ENCODE measurements around the gene HAGHL.

Gene HAGHL

DNA sequence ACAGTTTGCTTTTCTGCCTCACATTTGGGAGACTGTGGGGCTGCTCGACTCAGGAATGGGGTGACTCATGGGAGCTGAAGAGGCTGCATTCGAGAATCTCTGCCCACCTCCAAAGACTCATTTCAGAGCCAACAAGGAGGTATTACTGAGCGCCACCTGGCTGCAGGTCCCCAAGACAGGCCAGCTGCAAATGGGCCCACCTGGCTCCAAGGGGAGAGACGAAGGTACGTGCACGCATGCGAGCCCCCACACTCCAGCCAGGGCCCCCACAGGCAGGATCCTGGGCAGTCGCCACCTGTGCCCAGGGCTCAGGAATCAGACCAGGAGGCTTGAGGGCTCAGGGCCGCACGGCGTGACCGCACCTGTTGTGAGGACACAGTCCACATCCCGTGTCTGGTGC, 6.0 kb downstream of the HAGHL start:
- no peak overlapping the region for H3K4me3 ChIP-seq (ENCODE audit: low read length, poor library complexity, severe bottlenecking)
- no peak overlapping the region for H3K4me2 ChIP-seq (ENCODE audit: low read depth, low read length, poor library complexity, severe bottlenecking)
- H3K4me1 ChIP-seq (ENCODE audit: insufficient read depth, low read length, poor library complexity, severe bottlenecking) = no peaks in the 10 kb centered on the region
- no peaks in the 10 kb centered on the region for H3K79me2 ChIP-seq (ENCODE audit: insufficient read depth, low read length)
- H2AFZ ChIP-seq (ENCODE audit: low read length) = no peak overlapping the region
- H3F3A ChIP-seq (ENCODE audit: low read depth) = no peaks in the 10 kb centered on the region
- no peaks in the 10 kb centered on the region for H3K9me2 ChIP-seq (replicated peaks; ENCODE audit: low read depth, low read length)
- no peak for TF ChIP-seq EZH2phosphoT487 (IDR thresholded peaks at IDR 0.05; ENCODE audit: borderline replicate concordance)
- TF ChIP-seq, protein P1, sequence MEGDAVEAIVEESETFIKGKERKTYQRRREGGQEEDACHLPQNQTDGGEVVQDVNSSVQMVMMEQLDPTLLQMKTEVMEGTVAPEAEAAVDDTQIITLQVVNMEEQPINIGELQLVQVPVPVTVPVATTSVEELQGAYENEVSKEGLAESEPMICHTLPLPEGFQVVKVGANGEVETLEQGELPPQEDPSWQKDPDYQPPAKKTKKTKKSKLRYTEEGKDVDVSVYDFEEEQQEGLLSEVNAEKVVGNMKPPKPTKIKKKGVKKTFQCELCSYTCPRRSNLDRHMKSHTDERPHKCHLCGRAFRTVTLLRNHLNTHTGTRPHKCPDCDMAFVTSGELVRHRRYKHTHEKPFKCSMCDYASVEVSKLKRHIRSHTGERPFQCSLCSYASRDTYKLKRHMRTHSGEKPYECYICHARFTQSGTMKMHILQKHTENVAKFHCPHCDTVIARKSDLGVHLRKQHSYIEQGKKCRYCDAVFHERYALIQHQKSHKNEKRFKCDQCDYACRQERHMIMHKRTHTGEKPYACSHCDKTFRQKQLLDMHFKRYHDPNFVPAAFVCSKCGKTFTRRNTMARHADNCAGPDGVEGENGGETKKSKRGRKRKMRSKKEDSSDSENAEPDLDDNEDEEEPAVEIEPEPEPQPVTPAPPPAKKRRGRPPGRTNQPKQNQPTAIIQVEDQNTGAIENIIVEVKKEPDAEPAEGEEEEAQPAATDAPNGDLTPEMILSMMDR (conservative IDR thresholded peaks at IDR 0.05; ENCODE audit: low read length) = no peak
- H3K9ac ChIP-seq (ENCODE audit: low read depth, low read length, poor library complexity, severe bottlenecking) = no peak overlapping the region
- no peaks in the 10 kb centered on the region for H3K9me3 ChIP-seq (ENCODE audit: insufficient read depth, low read depth, low read length)
- H3K36me3 ChIP-seq (ENCODE audit: insufficient read depth, low read length) = no peaks in the 10 kb centered on the region
- no peaks in the 10 kb centered on the region for H3K27me3 ChIP-seq (ENCODE audit: insufficient read depth, low read length, poor library complexity, severe bottlenecking)
- H4K20me1 ChIP-seq (ENCODE audit: insufficient read depth, low read length, poor library complexity, severe bottlenecking) = no peaks in the 10 kb centered on the region

DNA sequence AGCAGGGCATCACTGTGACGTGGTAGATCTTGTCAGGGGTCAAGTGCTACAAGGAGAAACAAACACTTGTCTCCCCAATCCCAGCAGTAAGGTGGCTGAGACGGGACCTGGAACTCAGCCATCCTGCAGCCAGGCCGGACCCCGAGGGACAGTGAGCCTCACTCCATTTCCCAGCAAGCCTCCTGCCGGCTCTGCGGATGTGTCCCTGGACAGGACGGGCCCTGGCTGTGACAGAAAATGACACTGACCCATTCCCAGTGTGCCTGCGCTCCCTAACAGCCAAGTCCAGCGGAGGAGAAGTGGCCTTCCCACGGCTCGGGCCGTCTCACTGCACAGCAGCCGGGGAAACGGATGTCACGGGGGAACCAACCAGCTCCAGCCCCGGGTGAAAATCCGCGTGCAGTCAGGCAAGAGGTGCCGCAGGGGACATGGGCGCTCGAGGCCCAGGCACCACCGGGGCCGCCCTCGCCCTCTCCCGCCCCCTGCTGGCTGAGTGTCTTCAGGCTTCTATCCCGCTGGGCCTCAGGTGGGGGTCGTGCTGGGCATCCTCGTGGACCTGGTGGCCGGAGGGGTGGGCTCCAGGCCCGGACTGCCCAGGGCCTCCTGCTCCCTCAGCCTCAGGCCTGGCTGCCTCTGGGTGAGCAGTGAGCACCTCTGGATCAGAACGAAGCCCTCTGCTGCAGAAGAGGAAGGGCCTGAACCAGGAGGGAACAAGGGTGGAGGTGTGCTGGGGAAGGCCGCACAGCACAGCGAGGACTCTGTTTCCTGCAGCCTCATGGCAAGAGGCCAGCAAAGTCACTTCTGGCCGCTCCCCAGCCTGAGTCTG, 6.7 kb downstream of the HAGHL start:
- Histone ChIP-seq H3K4me1 (ENCODE audit: insufficient read depth, low read length, poor library complexity, severe bottlenecking) (no peaks in the 10 kb centered on the region), H3K9me3 (ENCODE audit: insufficient read depth, low read depth, low read length) (no peaks in the 10 kb centered on the region), H3K9me2 (replicated peaks; ENCODE audit: low read depth, low read length) (no peaks in the 10 kb centered on the region), H2AFZ (ENCODE audit: low read length) (no peak overlapping the region), H4K20me1 (ENCODE audit: insufficient read depth, low read length, poor library complexity, severe bottlenecking) (no peaks in the 10 kb centered on the region), H3K4me2 (ENCODE audit: low read depth, low read length, poor library complexity, severe bottlenecking) (no peak overlapping the region), H3K27me3 (ENCODE audit: insufficient read depth, low read length, poor library complexity, severe bottlenecking) (no peaks in the 10 kb centered on the region), H3K4me3 (ENCODE audit: low read length, poor library complexity, severe bottlenecking) (no peak overlapping the region), H3K79me2 (ENCODE audit: insufficient read depth, low read length) (no peaks in the 10 kb centered on the region), H3K36me3 (ENCODE audit: insufficient read depth, low read length) (no peaks in the 10 kb centered on the region), H3K9ac (ENCODE audit: low read depth, low read length, poor library complexity, severe bottlenecking) (no peak overlapping the region), H3F3A (ENCODE audit: low read depth) (no peaks in the 10 kb centered on the region)
- no peak for TF ChIP-seq EZH2phosphoT487 (IDR thresholded peaks at IDR 0.05; ENCODE audit: borderline replicate concordance)

DNA sequence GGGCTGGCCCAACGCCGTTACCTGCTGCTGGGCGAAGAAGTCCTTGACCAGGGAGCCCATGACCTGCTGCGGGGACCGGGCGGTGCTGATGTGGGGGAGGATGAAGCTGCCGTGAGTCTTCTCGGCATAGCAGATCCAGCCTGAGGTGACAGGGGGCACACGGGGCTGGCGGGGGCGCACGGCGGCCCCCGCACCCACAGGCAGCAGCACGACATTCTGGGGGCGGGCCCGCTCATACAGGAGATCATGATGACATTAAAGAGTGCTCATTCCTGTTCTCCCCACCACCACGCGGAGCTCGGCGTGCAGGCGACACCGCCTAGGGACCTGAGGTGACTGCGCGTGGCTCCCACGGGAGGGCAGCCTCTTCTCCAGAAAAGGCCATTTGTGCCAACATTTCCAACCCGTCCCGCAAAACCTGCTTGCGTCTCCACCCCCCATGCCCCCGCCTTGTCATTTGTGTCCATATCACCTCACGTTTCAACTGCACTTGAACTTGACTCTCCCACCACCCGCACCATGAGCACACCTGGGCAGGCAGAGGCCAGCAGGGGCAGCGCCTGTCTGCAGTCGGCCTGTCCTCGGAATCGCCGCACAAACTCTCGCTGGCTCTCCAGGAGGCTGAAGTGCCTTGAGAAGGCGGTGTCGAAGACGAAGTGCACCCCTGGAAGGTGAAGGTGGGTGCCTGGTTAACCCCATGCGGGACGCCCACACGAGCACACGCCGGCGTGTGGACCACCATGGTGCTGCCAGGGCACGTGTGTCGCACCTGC, 7.5 kb downstream of the HAGHL start:
- H3K9me2 ChIP-seq (replicated peaks; ENCODE audit: low read depth, low read length) = no peaks in the 10 kb centered on the region
- H3K4me3 ChIP-seq (ENCODE audit: low read length, poor library complexity, severe bottlenecking) = no peak overlapping the region
- no peaks in the 10 kb centered on the region for H3F3A ChIP-seq (ENCODE audit: low read depth)
- H3K9me3 ChIP-seq (ENCODE audit: insufficient read depth, low read depth, low read length) = no peaks in the 10 kb centered on the region
- H3K4me2 ChIP-seq (ENCODE audit: low read depth, low read length, poor library complexity, severe bottlenecking) = no peak overlapping the region
- H3K9ac ChIP-seq (ENCODE audit: low read depth, low read length, poor library complexity, severe bottlenecking) = no peak overlapping the region
- no peaks in the 10 kb centered on the region for H3K36me3 ChIP-seq (ENCODE audit: insufficient read depth, low read length)
- TF ChIP-seq, protein P1 (conservative IDR thresholded peaks at IDR 0.05; ENCODE audit: low read length) = no peak
- no peak for TF ChIP-seq EZH2phosphoT487 (IDR thresholded peaks at IDR 0.05; ENCODE audit: borderline replicate concordance)
- no peaks in the 10 kb centered on the region for H3K27me3 ChIP-seq (ENCODE audit: insufficient read depth, low read length, poor library complexity, severe bottlenecking)
- no peaks in the 10 kb centered on the region for H3K79me2 ChIP-seq (ENCODE audit: insufficient read depth, low read length)
- H4K20me1 ChIP-seq (ENCODE audit: insufficient read depth, low read length, poor library complexity, severe bottlenecking) = no peaks in the 10 kb centered on the region
- H2AFZ ChIP-seq (ENCODE audit: low read length) = no peak overlapping the region
- H3K4me1 ChIP-seq (ENCODE audit: insufficient read depth, low read length, poor library complexity, severe bottlenecking) = no peaks in the 10 kb centered on the region

All from Loucy (cell line).